ENCODE data around the gene FSTL5.

GRCh38 chr4:161991811-161992210 is 172.0 kb downstream of the FSTL5 start:
- TF ChIP-seq EZH2 (IDR thresholded peaks at IDR 0.05) (no peak), POLR2AphosphoS5 (IDR thresholded peaks at IDR 0.05; ENCODE audit: borderline replicate concordance, low read depth, low read length) (no peak), FOXP2 (optimal IDR thresholded peaks at IDR 0.05; ENCODE audit: control extremely low read depth, extremely low read length, insufficient read depth) (no peak)
